Occipital lobe (tissue), 3 donors: ENCODE results near the gene ARHGEF37. TPM values are rescaled to one million over a fixed set of nuclear protein-coding genes. Genes with fewer than 3 reads are reported as not detected.

Experiments used
- DNase-seq: peaks from one replicate; lab custom pipeline; 2025; lab: John Stamatoyannopoulos, UW
- small RNA-seq: library from RNA; depleted of rRNA; stranded (forward); fragments of <200 nt; gene quantifications from one replicate; pipeline ENCODE3, GENCODE V24; 2014
- total RNA-seq: library from RNA; depleted of rRNA; stranded (reverse); fragments of >200 nt; gene quantifications from one replicate; pipeline ENCODE4 v1.2.3, GENCODE V29; 2014

Gene ARHGEF37
- total RNA-seq, 1 donor from 2014 or later, result 1.4 TPM

DNA sequence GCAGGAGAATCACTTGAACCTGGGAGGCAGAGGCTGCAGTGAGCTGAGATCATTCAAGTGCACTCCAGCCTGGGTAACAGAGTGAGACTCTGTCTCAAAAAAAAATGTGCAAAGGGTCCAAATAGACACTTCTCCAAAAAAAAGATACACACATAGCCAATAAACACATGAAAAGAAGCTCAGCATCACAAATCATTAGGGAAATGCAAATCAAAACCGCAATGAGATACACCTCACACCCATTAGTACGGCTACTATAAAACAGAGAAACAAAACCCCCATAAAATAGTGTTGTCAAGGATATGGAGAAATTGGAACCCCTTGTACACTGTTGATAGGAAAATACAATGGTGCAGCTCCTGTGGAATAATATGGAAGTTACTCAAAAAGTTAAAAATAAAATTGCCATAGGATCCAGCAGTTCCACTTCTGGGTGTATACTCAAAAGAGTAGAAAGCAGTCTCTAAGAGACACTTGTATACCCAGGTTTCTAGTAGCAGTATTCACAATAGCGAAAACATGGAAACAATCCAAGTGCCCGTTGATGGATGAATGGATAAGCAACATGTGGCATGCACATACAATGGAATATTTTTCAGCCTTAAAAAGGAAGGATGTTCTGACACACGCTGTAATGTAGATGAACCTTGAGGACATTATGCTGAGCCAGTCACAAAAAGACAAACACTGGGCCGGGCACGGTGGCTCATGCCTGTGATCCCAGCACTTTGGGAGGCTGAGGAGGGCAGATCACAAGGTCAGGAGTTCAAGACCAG lies 91.6 kb downstream of the ARHGEF37 start:
- no peak for DNase-seq

DNA sequence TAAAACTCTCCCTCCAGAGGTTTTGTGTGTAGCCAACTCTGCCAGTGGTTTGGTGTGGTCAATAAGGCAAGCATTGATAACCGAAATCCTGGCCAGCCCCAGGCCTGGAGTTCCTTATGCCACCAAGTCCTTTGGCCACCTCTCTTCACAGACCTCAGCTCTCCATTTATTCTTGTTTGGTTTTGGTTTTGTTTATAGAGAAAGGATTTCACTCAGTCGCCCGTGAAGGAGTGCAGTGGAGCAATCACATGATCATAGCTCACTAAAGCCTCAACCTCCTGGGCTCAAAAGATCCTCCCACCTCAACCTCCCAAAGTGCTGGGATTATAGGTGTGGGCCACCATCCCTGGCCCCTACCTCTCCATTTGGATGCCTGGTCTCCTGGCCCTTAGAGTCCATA lies 93.4 kb downstream of the ARHGEF37 start:
- DNase-seq, result no peak

DNA sequence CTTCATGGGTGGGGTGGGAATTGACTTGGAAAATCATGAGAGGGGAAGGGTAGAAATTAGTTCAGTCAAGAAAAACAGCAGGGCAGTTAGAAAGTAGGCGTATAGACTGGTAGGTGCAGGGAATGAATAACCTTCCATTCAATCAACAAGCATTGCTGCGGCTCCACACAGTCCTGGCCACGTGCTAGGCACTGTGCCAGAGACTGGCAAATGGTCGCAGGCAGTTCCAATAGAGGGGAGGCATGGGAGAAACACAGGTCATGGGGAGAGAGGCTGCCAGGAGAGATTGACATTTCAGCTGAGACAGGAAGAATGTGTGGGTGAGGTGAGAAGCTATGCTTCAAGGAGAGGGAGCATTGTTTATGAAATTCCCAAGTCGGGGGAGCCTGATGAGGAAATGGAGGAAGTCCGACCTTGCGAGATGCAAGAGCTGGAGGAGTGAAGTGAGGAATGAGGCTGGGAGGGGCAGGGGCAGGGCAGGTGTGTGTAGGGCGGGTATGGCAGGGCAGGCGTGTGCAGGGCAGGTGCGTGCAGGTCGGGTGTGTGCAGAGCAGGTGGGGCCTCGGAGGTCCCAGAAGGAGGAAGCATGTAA lies 94.4 kb downstream of the ARHGEF37 start:
- DNase-seq, result no peak

DNA sequence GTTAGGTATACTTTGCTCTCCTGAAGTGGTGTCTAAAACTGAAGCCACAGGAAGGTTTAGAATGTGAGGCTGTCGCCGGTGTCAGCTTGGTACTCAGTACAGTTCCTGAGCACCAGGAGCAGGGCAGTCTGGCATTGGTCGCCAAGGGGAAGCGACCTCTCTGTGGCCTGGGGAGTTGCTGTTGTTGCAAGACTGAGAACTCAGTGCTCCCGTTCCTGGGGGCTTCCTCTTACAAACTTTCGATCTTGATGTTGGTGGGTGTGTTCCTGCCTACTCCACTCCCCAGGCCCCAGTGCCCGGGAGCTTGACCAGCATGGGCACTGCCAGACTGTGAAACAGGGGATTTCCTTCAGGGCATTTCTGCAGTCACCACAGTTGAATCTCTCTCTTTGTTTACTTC lies 96.4 kb downstream of the ARHGEF37 start:
- no peak for DNase-seq

DNA sequence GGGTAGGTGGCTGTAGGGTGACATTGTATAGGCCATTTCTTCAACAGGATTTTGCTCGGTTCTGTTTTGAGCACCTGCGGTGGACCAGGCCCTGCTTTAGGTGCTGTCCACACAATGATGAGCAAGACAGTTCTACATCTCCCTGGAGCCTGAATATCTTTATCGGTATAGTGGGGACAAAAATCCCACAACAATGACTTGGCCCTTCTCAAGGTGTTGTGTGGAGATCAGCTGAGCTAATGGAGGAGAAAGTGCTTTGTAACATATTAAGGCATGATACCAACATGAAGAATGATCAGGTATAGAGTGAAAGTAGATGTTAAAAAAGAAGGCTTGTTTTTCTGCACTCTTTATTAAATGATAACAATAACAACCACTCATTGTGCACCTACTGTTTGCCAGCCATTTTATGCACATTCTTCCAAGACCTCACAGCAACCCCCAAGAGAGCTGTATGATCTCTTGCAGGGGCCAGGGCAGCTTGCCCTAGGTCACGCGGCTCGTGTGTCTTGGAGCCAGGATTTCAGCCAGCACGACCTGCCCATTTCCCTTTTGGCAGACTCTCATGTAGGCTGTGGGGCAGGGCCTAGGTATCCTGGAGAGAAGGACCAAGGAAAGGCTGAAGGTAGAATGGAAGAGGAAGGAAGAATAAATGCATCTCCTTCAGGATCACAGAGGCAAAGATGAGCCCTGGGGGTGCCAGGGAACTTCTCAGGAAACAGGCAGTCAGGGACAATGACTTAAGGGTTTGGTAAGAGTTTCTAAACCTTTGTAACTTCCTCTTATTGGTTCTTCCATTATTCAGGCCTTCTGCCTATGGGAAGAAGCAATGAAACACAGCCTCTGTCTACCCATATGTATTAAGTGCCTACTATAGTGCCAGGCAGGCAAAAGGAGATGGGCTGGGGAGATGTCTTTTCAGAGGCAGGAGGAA lies 98.8 kb downstream of the ARHGEF37 start:
- no peak for DNase-seq

DNA sequence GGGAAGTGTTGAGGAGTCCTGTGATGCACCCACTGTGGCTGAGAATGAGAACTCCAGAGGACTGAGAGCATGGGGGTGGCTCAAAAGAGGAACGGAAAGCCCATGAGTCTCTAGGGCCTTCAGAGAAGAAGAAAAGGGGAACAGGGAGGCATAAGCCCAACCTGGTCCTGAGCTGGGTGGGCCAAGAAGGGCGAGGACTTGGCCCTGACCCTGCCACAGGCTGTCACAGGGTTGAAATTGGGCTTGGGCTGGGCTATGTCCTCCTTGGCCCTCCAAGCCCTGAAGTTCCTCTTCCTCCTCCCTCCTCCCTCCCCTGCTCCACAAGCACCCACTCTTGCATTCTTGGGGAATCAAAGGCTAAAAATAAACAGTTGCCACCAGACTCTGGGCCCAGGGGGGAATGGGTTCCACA lies 99.5 kb downstream of the ARHGEF37 start:
- DNase-seq, result no peak

- no peak for DNase-seq
These were observed 100.0 kb downstream of the ARHGEF37 start for GRCh38 chr5:149681252-149681651.

- DNase-seq, result no peak
These were observed 100.6 kb downstream of the ARHGEF37 start for GRCh38 chr5:149681922-149682321.

- no peak for DNase-seq
These were observed 101.3 kb downstream of the ARHGEF37 start for GRCh38 chr5:149682532-149683075.

DNA sequence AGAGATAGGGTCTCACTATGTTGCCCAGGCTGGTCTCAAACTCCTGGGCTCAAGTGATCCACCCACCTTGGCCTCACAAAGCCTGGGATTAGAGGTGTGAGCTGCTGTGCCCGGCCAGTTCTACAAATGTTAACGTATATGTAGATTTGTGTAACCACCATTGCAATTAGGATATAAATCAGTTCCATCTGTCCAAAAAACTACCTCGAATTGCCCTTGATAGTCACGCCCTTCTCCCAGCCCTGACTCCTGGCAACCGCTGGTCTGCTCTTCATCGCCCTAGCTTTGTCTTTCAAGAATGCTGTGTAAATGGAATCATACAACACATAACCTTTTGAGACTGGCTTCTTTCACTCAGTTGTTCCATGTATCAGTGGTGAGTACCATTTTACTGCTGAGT lies 102.7 kb downstream of the ARHGEF37 start:
- DNase-seq, result no peak

DNA sequence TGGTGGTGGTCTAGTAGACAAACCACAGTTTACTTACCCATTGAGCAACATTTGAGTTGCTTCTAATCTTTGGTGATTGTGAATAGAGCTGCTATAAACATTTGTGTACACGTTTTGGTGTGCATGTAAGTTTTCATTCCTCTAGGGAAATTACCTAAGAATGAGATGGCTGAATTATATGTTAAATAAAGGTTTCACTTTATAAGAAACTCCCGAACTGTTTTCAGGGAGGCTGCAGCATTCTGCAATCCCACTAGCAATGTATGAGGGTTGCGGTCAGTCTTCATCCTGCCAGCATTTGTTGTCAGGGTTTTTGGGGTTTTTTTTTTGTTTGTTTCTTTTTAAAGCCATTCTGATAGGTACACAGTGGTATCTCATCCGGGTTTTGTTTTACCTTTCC lies 103.1 kb downstream of the ARHGEF37 start:
- DNase-seq, result no peak

Small RNA genes within 50 kb of the gene (small RNA-seq; reads per million reads assigned to genes)
- gene RNU6-588P, result not detected

Other genes starting within 250 kb of the ARHGEF37 start
- 59.9 TPM for gene GRPEL2, start 236.0 kb upstream of the ARHGEF37 start, total RNA-seq
- 11.9 TPM for gene PCYOX1L, start 223.5 kb upstream of the ARHGEF37 start, total RNA-seq
- gene IL17B, start 202.2 kb upstream of the ARHGEF37 start, total RNA-seq, result not detected
- gene CSNK1A1, start 30.1 kb upstream of the ARHGEF37 start, total RNA-seq, result 520 TPM
- gene PPARGC1B, start 148.8 kb downstream of the ARHGEF37 start, total RNA-seq, result 0.47 TPM